Stromal cell of bone marrow (primary cell): ENCODE data around the gene DOK7.

Experiments used
- DNase-seq: peaks from one replicate; pipeline ENCODE4 v3.0.0-alpha.2; 2012; ENCODE audit warnings: low read depth

The DOK7 gene

GRCh38 chr4:3427706-3428446 is 35.2 kb upstream of the DOK7 start:
- no peak for DNase-seq

- DNase-seq: no peak
These were observed 33.5 kb upstream of the DOK7 start for GRCh38 chr4:3429651-3430050.

- DNase-seq: no peak
These were observed 32.6 kb upstream of the DOK7 start for GRCh38 chr4:3430524-3430923.

- DNase-seq: no peak
These were observed 31.6 kb upstream of the DOK7 start for GRCh38 chr4:3431446-3431993.

- no peak for DNase-seq
These were observed 30.7 kb upstream of the DOK7 start for GRCh38 chr4:3432381-3432790.

- DNase-seq: no peak
These were observed 29.8 kb upstream of the DOK7 start for GRCh38 chr4:3433138-3433869.

- DNase-seq: no peak
These were observed 28.0 kb upstream of the DOK7 start for GRCh38 chr4:3434881-3435685.

- DNase-seq: no peak
These were observed 27.5 kb upstream of the DOK7 start for GRCh38 chr4:3435686-3435956.

GRCh38 chr4:3436048-3436797 is 26.9 kb upstream of the DOK7 start:
- no peak for DNase-seq

GRCh38 chr4:3436798-3437581 is 26.1 kb upstream of the DOK7 start:
- peak; percentile 17 for DNase-seq

- no peak for DNase-seq
These were observed 25.5 kb upstream of the DOK7 start for GRCh38 chr4:3437582-3437936.

- no peak for DNase-seq
These were observed 24.9 kb upstream of the DOK7 start for GRCh38 chr4:3437998-3438846.

GRCh38 chr4:3438847-3439180 is 24.3 kb upstream of the DOK7 start:
- DNase-seq: no peak

- DNase-seq: no peak
These were observed 23.7 kb upstream of the DOK7 start for GRCh38 chr4:3439391-3439790.

- DNase-seq: no peak
These were observed 23.1 kb upstream of the DOK7 start for GRCh38 chr4:3440011-3440410.

GRCh38 chr4:3440979-3441500 is 22.1 kb upstream of the DOK7 start:
- no peak for DNase-seq

GRCh38 chr4:3441501-3442459 is 21.3 kb upstream of the DOK7 start, which contains the start of gene HGFAC:
Gene HGFAC, plus strand, starts transcription at chr4:3441968. Its CDS starts 34 bp downstream, at chr4:3442002.
- DNase-seq: no peak

GRCh38 chr4:3442460-3442958 is 20.6 kb upstream of the DOK7 start:
- no peak for DNase-seq
